ENCODE results near the gene HIP1R.
"Not testable (repeated sequence)": the region's sequence is repeated elsewhere in the genome, so short reads cannot be mapped to it uniquely, and the experiment has no call there.

HIP1R gene

DNA sequence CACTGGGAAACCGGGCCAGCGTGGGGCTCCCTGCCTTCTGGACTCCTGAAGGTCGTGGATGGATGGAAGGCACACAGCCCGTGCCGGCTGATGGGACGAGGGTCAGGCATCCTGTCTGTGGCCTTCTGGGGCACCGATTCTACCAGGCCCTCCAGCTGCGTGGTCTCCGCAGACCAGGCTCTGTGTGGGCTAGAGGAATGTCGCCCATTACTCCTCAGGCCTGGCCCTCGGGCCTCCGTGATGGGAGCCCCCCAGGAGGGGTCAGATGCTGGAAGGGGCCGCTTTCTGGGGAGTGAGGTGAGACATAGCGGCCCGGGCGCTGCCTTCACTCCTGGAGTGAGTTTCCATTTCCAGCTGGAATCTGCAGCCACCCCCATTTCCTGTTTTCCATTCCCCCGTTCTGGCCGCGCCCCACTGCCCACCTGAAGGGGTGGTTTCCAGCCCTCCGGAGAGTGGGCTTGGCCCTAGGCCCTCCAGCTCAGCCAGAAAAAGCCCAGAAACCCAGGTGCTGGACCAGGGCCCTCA lies 26.9 kb downstream of the HIP1R start:
- FAIRE-seq, result no peak

DNA sequence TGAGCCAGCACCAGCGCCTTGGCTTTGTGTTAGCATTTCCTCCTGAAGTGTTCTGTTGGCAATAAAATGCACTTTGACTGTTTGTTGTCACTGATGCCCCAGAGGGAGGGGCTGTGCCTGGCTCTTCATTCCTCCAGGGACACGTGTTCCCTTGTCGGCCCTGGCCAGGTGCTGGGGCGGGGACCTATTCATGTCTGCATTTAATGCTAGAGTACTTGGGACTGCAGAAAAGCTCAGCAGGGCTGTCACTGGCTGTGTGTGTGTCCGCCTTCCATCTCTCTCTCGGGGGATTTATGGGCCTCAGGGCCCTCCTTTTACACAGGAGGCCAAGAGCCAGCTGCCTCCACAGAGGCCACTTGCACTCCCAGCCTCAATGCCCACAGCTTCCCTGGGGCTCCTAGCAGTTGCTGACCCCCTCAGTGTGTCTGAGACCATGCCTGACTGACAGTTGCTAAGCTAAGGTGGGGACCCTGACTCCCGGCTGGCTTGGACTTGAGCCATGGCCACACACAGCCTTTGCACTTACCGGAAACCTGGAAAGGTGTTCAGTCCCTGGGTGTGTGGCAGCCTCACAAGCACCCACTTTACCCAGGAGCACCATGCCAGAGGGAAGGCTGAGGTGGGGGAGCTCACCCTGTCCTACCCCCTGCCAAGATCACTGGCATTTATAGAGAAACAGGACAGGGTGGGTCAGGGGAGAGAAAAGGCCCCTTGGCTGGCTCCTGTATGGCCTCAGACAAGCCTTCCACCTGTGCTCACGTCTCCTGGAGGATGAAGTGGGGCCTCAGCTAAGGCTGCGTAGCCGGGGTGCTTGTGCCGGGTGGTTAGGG lies 27.8 kb downstream of the HIP1R start:
- FAIRE-seq, result no peak

DNA sequence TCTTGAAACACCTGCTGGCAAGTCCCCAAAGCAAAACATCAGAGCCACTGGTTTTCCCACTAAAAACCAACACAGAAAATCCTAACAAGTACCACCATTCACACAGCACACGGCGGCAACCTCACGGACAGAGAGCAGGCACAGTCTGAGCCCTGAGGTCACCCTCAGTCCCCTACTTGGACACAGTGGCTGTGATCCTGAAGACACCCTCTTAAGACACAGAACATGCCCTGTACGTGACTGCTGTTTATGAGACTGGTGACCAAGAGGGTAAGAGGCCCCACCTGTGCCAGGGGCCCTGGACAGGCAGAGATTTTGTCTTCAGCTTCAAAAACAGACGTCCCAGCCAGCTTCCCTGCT lies 29.6 kb downstream of the HIP1R start:
- no peak for FAIRE-seq

DNA sequence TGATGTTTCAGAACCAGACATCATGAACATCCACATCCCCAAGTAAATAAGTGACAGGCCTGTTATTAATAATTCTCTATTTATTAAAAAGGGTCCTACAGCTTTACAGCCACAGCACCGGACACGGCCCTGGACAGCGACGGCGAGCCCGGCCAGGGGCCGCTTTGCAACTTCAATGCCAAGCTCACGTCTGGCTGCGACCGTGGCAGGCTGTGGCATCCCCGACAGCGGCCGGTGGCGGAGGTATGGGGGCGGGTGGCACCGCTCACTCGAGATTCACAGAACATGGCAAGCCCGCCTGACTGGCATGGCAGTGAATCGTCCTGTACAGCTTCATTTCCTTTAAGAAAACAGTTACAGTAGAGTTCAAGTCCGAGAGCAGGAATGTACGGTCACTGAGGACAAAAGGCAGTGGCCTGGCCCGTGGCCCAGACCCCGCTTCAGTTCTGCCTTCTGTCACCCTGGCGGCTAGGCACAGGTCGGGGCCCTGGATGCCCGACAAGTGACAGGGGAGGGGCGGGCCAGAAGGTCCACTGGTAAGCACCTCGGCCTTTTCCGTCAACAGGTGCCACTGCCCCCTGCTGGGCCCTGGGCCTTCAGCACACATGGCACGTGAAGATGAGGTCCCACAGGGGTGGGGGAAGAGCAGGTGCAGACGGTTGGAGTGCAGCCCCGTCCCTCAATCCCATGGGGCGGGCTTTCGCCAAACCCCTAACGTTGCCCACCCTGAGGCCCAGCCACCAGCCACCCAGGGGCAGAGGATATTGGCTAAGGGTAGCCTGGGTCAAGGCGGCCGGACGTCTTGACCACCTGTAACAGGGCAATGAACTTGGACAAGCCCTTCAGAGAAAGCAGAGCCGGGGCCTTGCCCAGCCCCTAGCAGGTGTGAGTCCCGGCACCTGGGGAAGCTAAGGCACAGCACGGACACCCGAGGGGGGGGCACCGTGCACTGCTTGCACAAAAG lies 30.3 kb downstream of the HIP1R start:
- no peak for FAIRE-seq

DNA sequence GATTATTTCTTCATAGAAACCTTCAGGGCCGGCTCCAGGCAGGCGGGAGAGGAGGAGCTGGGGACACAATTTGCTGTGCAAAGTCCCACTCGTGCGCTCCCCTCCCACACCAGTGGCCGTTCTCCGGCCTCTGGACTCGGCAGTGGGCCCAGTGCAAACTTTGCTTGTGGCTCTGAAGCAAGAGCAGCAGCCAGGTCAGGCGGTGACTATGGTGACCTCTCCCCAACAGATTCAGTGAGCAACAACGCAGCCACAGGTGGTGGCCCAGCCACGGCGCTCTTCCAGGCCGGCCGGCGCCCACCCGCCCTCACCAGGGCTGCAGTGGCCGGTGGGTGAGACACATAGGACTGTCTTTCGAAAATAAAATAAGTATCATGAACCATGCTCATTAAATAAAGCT lies 31.1 kb downstream of the HIP1R start:
- no peak for FAIRE-seq

DNA sequence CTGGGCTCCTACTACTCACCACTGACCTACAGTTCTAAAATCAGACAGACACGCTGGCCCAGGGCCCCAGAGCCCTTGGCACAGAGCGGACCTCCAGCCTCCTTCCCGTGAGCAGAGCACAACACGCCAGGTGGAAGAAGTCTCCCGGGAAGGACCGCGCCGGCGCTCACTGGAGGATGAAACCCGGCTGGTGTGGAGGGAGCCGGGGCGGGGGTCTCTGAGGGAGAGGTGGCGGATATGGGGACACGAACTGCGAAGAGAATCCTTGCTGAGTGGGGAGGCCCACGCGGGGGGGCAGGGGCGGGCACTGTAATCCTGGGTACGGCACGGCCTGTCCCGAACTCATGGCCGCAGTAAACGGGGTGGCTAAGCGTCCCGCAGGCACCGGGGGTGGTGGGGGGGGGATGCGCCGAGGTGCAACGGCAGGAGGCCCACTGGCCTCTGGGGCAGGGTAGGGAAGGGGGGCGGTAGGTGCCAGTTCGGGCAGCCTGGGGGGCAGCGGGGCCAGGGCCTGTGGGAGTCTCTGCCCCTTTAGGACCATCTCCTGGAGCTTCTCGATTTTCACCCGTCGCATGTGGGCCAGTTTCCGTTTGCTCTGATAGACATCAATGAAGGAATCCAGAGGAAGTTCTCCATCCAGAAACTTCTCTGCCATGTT lies 31.8 kb downstream of the HIP1R start:
- no peak for FAIRE-seq

DNA sequence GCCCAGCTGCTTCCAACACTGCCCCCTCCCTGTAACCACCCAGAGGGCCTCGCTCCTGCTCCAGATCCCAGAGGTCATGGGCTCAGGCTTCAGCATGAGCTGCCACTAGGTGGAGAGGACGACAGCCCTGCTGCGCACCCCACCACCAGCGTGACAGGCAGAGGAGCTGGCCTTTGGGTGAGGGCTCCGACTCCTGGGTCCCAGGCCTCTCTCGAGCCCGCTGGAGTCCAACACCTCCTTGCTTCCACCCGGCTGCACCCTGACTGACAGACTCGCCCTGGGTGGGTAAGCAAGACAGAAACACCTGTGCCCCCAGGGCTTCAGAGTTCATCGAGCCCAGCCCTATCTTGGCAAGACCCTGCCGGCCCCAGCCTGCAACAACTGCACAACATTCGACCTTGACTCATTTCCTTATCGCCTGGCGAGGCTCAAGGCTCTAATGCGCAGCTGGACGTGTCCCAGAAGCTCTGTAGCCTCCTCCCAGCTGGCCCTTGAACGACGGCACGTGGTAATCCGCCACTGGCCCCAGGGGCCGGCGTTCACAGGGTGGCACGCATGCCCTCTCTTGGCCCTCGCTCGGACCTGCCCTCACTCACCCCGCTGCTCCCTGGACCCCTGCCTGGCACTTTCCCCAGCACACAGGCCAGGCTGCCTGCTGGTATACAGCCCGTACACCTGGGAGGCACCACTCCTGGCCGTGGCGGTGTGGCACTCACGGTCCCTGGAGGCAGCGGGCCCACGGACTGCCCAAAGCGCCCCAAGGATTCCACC lies 32.6 kb downstream of the HIP1R start:
- FAIRE-seq, result no peak

DNA sequence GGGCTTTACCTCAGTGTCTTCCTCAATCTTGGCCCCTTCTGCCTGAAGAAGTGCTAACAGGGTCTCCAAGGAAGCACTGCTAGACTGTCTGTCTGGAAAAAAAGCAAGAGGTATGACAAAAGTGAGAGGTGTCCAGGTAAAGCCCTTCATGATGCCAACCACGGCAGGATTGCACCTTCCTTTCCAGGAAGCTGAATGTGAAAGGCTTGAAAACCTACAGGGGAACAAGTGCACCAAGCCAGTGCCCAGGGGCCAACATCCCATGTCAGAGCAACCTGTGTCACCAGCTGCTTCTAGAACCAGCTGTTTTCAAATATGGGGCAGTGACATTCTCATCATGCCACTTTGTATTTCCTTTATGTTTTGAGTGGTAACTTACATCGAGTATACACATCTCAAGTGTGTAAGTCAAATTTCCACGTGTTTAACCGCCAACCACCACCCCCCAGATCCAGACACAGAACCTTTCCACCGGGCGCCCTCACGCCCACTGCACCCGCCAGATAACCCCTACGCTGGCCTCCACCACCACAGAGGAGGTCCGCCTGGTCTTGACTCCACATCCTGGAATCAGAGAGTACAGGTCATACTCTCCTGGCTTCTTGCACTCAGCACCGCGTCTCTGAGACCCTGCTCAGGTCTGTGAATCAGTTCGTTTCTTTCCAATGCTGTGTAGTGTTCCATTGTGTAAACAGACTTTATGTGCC lies 33.4 kb downstream of the HIP1R start:
- FAIRE-seq, result no peak

DNA sequence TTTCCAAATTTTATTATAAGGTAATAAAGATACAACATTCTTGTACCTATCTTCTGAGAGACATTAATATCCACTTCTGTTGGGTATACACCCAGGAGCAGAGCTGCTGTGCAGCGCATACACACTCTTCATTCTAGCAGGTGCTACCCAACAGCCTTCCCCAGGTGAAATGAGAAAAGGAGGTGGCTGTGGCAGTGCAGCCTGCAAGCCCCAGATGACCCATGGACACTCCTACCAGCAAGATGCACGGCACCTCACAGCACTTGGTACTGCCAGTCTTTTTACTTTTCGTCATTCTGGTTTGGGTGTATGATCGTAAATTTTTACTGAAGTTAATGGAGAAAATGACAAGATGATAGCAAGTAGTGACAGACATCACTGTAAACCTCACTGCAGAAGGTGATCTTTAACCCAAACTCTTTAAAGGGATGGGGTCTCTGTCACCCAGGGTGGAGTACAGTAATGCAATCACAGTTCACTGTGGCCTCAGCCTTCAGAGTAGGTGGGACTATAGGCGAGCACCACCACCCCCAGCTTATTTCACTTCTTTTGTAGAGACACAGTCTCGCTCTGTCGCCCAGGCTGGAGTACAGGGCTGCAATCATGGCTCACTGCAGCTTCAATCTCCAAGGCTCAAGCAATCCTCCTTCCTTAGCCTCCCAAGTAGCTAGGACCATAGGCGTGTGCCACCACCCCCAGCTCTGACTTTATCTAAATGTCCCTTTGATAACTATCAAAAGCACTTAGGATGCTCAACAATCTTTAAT lies 34.1 kb downstream of the HIP1R start:
- no peak for FAIRE-seq

DNA sequence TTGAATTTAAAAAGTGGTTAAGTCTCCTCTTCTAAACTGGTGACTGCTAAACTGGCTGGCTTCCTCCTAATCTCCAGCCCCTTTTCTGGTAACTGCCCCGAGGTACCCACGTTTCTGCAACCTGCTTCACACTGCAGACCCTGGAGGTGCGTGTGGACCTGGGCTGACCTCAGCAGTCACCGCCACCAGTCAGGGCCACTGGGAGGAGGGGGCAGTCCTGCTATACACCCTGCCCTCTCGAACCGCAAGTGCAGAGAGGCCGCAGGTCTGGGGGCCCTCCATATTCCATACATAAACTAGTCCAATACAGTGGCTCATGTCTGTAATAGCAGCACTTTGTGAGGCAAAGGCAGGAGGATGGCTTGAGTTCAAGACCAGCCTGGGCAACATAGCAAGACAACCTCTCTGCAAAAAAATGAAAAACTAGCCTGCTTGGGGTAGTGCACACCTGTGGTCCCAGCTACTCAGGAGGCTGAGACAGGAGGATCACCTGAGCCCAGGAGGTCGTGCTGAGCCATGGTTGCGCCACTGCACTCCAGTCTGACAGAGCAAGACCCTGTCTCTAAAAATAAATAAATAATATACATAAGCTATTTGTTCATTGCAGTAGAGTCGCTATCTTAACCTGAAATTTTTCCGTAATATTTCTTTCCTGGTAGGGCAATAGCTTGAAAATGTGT lies 35.0 kb downstream of the HIP1R start:
- FAIRE-seq, result no peak

DNA sequence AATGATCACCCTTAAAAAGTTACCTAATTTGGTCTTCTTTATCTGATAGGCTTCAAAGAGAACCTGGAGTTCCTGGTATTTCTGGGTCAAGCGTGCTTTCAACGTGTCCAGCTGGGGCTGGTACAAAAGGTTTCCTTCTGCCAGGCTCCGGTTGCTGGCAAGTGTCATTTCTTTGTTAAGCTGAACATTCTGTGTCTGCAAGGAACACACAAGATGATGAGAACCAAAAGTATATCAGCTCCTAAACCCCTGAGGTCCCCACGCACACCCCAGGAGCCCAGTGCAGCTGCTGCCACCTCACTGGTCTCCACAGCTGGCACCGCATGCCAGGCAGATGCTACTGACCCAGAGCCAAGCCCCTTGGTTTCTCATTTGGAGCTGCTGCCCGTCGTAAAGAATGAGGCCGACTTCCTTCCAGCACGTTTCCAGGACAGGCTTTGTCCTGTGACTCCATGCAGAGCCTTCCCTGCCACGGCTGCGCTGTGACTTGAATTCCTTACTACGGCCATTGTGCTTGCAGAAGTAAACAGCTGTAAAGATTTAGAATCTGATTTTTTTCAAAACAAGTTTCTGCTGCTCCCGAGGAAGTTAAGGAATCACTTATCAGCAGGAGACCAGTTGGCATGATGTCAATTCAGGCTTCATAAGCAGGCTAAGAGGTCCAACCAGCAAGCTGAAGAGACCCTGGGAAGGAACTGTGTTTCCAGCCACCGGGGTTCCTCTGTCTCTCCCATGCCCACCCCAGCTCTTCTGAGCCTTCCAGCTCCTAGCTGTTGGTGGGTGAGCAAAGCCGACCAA lies 35.8 kb downstream of the HIP1R start:
- no peak for FAIRE-seq

DNA sequence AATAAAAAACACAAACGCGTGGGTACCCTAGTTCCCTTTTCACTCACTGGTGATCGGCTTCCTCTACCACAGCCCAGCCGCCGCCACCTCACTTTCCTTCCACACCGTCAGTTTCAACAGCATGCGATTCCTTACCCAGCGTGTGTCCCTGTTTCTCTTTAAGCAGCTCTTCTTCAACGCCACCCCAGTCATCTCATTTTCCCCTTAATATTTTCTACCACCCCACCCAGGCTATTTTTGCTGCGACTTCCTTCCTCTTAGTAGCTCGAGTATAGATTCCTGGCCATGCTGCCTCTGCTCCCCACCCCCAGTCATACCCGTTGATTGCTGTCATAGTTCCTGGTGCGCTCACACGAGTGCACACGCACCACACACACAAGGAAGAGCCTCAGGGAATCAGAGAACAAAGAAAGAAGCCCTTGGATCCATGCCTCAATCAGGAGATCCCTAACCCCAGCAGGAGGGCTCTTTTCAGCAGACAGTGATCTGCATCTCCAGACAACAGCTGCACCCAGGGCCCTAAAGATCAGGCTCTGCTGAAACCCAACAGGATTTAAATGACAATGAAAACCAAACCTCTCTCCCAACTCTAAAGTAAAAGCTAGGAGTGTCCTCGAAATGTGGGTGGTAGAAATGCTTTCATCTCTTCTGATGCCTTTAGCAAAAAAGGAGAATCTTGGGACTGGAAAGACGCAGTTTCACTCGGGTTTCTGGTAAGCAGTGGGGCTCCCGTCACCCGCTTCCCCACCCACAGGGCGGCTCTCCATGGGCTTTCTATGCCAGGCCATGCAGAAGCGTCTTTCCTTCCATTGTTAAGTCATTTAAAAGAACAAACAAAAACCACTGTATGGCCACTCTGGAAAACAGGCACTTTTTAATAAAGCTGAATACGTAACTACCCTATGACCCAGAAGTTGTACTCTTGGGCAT lies 36.9 kb downstream of the HIP1R start:
- FAIRE-seq, result no peak

DNA sequence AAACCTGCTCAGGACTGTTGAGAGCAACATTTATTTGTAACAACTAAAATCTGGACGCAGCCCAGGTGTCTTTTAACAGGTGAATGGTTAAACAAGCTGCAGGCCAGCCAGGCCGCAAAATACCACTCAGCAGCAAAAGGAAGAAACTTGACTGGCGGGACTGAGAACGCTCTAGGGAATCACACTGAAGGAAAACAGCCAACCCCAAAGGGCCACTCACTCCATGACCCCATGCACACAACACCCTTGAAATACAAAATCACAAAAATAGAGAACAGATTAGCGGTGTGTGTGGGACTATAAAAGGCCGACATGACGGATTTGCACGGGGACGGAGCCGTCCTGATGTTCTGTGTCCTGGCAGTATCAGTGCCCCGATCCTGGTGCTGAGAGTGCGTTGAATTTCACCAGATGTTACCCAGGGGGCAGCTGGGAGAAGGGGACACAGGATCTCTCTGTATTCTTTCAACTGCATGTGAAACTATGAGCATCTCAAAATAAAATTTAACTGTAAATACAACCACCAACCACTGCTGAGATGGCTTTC lies 37.6 kb downstream of the HIP1R start:
- FAIRE-seq, result no peak

DNA sequence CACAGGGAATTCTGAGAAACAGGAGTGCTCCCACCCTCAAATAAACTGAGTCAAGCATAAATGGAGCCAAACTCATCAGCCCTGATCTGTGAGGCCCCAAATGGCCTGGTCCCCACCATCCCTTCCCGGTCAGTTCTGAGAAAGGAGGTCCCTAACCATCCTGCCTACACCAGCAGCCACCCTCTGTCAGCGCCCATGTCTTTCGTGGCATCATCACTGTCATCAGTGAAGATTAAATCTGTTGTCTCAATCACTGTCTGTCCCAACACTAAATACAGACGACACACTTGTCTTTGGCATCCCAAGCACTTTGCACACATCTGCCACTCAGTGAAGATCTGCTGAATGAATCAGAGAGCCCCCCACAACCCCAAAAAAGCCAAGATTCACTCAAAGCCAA lies 38.3 kb downstream of the HIP1R start:
- FAIRE-seq, result no peak

DNA sequence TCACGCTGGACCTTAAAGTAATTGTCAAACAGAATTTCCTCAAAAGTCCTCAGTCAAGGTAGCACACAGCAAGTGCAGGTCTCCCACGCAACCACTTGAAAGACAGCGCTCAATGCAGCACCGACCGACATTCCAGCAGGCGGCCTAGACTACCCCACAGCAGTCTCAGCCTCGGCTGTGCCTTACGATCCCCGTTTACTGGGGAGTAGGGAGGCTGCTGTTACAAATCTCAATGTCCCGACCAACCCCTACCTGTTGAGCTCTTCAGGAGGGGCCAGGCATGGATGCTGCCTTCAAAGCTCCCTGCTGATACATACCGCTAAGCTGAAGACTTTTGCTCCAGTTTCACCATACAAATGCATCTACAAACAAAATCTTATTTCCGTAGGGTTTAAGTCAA lies 38.8 kb downstream of the HIP1R start:
- no peak for FAIRE-seq

DNA sequence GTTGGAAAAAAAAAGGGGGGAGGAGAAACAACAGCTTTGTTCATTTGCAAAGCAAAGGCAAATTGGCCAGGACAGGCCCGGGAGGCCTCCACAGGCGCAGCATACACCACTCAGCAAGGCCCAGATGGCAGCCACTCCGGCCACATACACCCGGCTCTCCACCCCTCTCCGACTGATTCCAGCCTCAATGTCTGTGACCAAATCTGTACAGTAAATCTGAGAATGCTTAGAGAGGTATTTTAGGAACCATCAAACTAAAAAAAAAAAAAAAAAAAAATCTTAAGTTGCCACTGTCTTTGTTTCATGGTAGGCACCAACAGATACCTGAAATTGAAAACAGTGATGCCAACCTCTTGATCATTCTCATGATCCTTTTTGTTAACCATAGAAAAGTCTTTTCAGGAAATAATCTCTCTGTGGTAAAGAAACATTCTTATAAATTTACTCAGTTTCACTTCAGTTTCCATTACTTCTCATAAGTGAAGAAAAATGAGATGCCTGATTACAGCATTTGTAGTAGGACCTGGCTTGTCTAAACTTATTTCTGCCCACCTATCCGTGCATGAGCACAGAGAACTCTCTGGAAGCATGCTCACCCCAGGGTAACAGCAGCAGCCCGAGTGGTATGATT lies 40.4 kb downstream of the HIP1R start:
- FAIRE-seq, result no peak

DNA sequence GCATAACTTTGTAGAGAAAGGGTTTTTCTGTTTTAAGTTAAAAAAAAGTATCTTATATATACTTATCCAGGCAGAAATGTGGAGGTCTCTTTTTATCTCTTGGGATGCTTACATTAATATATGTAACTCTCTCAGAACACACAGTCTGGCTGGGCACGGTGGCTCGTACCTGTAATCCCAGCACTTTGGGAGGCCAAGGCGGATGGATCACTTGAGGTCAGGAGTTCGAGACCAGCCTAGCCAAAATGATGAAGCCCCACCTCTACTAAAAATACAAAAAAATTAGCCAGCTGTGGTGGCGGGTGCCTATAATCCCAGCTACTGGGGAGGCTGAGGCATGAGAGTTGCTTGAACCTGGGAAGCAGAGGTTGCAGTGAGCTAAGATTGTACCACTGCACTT lies 41.0 kb downstream of the HIP1R start:
- not testable (repeated sequence) for FAIRE-seq

DNA sequence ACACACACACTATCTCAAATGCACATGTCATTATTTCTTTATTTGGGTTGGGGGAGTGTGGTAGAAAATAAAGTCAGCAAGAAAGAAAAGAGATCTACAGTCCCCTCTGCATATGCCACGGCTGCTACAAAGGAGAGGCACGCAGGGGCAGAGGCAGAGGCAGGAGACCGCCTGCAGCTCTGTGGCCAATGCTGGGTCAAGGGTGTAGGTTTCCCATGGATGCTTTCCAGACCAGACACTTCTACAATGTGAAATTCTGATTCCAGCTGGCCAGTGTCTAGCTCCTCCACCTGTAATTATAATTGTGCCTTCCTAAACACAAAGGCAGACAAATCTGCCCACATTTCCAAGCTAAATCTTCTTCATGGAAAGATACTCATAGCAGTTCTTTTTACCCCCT lies 41.5 kb downstream of the HIP1R start:
- FAIRE-seq, result no peak

Data from TTC549 (cell line).